Hematopoietic multipotent progenitor cell treated with erythropoietin and hydrocortisone succinate and interleukin-3 and kit ligand, for 6 days (in vitro differentiated cells): ENCODE data around the gene SORBS1.

Experiments
- DNase-seq: peaks from one replicate; pipeline ENCODE4 v3.0.0-alpha.2; 2015

The SORBS1 gene

GRCh38 chr10:95538412-95538811, 22.8 kb downstream of the SORBS1 start:
- DNase-seq = no peak

GRCh38 chr10:95537542-95537927, 23.6 kb downstream of the SORBS1 start:
- DNase-seq = no peak

- no peak for DNase-seq
These were observed 24.2 kb downstream of the SORBS1 start for GRCh38 chr10:95536894-95537541.

- DNase-seq = no peak
These were observed 25.2 kb downstream of the SORBS1 start for GRCh38 chr10:95536017-95536416.

- no peak for DNase-seq
These were observed 25.6 kb downstream of the SORBS1 start for GRCh38 chr10:95535526-95535925.

GRCh38 chr10:95533590-95533989, 27.6 kb downstream of the SORBS1 start:
- DNase-seq = no peak

- no peak for DNase-seq
These were observed 28.6 kb downstream of the SORBS1 start for GRCh38 chr10:95532536-95532935.

GRCh38 chr10:95531994-95532399, 29.2 kb downstream of the SORBS1 start:
- peak; percentile 99 for DNase-seq

- DNase-seq = peak; percentile 85
These were observed 29.9 kb downstream of the SORBS1 start for GRCh38 chr10:95531058-95531809.

GRCh38 chr10:95530561-95530960, 30.6 kb downstream of the SORBS1 start:
- DNase-seq = no peak

- DNase-seq = no peak
These were observed 31.1 kb downstream of the SORBS1 start for GRCh38 chr10:95530029-95530428.

- no peak for DNase-seq
These were observed 35.1 kb downstream of the SORBS1 start for GRCh38 chr10:95526044-95526443.

- DNase-seq = no peak
These were observed 36.1 kb downstream of the SORBS1 start for GRCh38 chr10:95525033-95525418.

- no peak for DNase-seq
These were observed 36.7 kb downstream of the SORBS1 start for GRCh38 chr10:95524358-95525032.

- DNase-seq = no peak
These were observed 39.1 kb downstream of the SORBS1 start for GRCh38 chr10:95522117-95522516.

- DNase-seq = no peak
These were observed 40.6 kb downstream of the SORBS1 start for GRCh38 chr10:95520617-95521016.

GRCh38 chr10:95518455-95519452, 42.4 kb downstream of the SORBS1 start:
- peak; percentile 54 for DNase-seq

GRCh38 chr10:95517536-95518454, 43.4 kb downstream of the SORBS1 start:
- DNase-seq = peak; percentile 87

GRCh38 chr10:95516774-95517373, 44.3 kb downstream of the SORBS1 start:
- peak; percentile 40 for DNase-seq

GRCh38 chr10:95513941-95514392, 47.2 kb downstream of the SORBS1 start:
- no peak for DNase-seq

- DNase-seq = no peak
These were observed 48.1 kb downstream of the SORBS1 start for GRCh38 chr10:95513008-95513589.
